Smooth muscle cell of trachea (primary cell): ENCODE measurements around the gene DENR. TPM values are rescaled to one million over a fixed set of nuclear protein-coding genes. Genes with fewer than 3 reads are reported as not detected.

Source experiments
- total RNA-seq: library from RNA; depleted of rRNA; stranded (reverse); fragments of >200 nt; gene quantifications from 2 replicates; pipeline ENCODE4 v1.2.1, GENCODE V29; 2014

Gene DENR
- 32.7 and 41.2 TPM in 2 replicates for total RNA-seq

GRCh38 chr12:122752464-122753318 is at the start of gene DENR:
Gene DENR (plus strand): TSS chr12:122752824. CDS start chr12:122753702, 878 bp downstream.

GRCh38 chr12:122702890-122703611 is 49.6 kb upstream of the DENR start, which contains the start of gene HCAR2:
Gene HCAR2 (minus strand): TSS chr12:122703357. CDS start chr12:122703283, 74 bp downstream.

GRCh38 chr12:122716658-122717057 is 36.0 kb upstream of the DENR start, which contains the start of gene HCAR3:
Gene HCAR3 (minus strand): TSS chr12:122716811. CDS start chr12:122716737, 74 bp downstream.

GRCh38 chr12:122730215-122731014 is 22.2 kb upstream of the DENR start, which contains the start of gene HCAR1:
Gene HCAR1 (minus strand): TSS chr12:122730844. CDS start chr12:122730339, 505 bp downstream.

Other genes with a start within 250 kb of the DENR start
- 25.0 and 52.5 TPM in 2 replicates for gene RSRC2, start 225.9 kb upstream of the DENR start, total RNA-seq
- gene KNTC1, start 225.6 kb upstream of the DENR start, total RNA-seq, result 8.3 and 51.2 TPM in 2 replicates
- gene HCAR2, start 49.5 kb upstream of the DENR start, total RNA-seq, result not detected in 2 replicates
- not detected in 2 replicates for gene HCAR3, start 36.0 kb upstream of the DENR start, total RNA-seq
- gene HCAR1, start 22.0 kb upstream of the DENR start, total RNA-seq, result 0.50 and 0.87 TPM in 2 replicates
- gene CCDC62, start 21.7 kb downstream of the DENR start, total RNA-seq, result 0.44 and 1.2 TPM in 2 replicates
- 21.4 and 25.1 TPM in 2 replicates for gene HIP1R, start 82.6 kb downstream of the DENR start, total RNA-seq
- gene VPS37B, start 143.3 kb downstream of the DENR start, total RNA-seq, result 18.6 and 20.8 TPM in 2 replicates
- gene ABCB9, start 213.6 kb downstream of the DENR start, total RNA-seq, result 13.2 and 16.7 TPM in 2 replicates
- 12.1 and 14.5 TPM in 2 replicates for gene OGFOD2, start 222.4 kb downstream of the DENR start, total RNA-seq
- 137 and 226 TPM in 2 replicates for gene ARL6IP4, start 227.9 kb downstream of the DENR start, total RNA-seq